Kidney (tissue), 14 donors: ENCODE data around the gene UMOD. TPM values are rescaled to one million over a fixed set of nuclear protein-coding genes. Genes with fewer than 3 reads are reported as not detected.

ENCODE experiments used
- DNase-seq, 5 donors: peaks; one replicate each; pipeline ENCODE4 v3.0.0-alpha.2; 2013 to 2020
- FAIRE-seq: peaks from 2 replicates; lab custom pipeline; 2012; peaks lifted over from hg19 to GRCh38; lab: Jason Lieb, UNC
- H3K27ac ChIP-seq, 2 donors: one replicate each; pipeline ENCODE4 v1.7.0; 2013; ENCODE audit warnings: low read depth in 2 of 2, low read length in 2 of 2, inconsistent platforms in 1 of 2
- H3K27me3 ChIP-seq: one replicate; pipeline ENCODE4 v1.7.1; 2013; ENCODE audit warnings: low read length, inconsistent platforms; ENCODE audit not compliant: control insufficient read depth, insufficient read depth
- H3K36me3 ChIP-seq, 3 donors: one replicate each; pipeline versions ENCODE4 v1.7.0 to v1.7.1; 2013; ENCODE audit warnings: low read length in 3 of 3, control low read depth in 1 of 3, inconsistent platforms in 1 of 3; ENCODE audit not compliant: insufficient read depth in 3 of 3, control insufficient read depth in 2 of 3
- H3K4me1 ChIP-seq, 3 donors: one replicate each; pipeline versions ENCODE4 v1.7.0 to v1.7.1; 2013; ENCODE audit warnings: low read length in 3 of 3, inconsistent platforms in 1 of 3, low read depth in 1 of 3; ENCODE audit not compliant: control insufficient read depth in 2 of 3, insufficient read depth in 2 of 3
- H3K4me3 ChIP-seq, 3 donors: one replicate each; pipeline versions ENCODE4 v1.7.0 to v1.8.1; 2013; ENCODE audit warnings: low read length in 3 of 3, control low read depth in 1 of 3, inconsistent platforms in 1 of 3
- H3K9ac ChIP-seq, 3 donors: one replicate each; pipeline versions ENCODE4 v1.7.0 to v1.7.1; 2013; ENCODE audit warnings: low read length in 3 of 3, control low read depth in 1 of 3, inconsistent platforms in 1 of 3
- H3K9me3 ChIP-seq, 3 donors: one replicate each; pipeline versions ENCODE4 v1.7.0 to v1.7.1; 2013; ENCODE audit warnings: low read length in 3 of 3, control low read depth in 1 of 3, inconsistent platforms in 1 of 3; ENCODE audit not compliant: control insufficient read depth in 2 of 3, insufficient read depth in 1 of 3
- intact Hi-C: fragments of 100-400 bp; cut with DNase I; formaldehyde crosslinking; loops from one replicate; pipeline ENCODE4 v1.11.1; 2022
- polyA plus RNA-seq: library from polyadenylated mRNA; stranded (reverse); fragments of 350-450 nt; fragmentation: Illumina TruSeq; extraction: RNeasy Lipid Tissue Mini Kit (QIAGEN cat#74804); gene quantifications from one replicate; pipeline ENCODE4 v1.2.3, GENCODE V29; 2014; ENCODE audit warnings: low read depth, low replicate concordance; ENCODE audit not compliant: insufficient read depth
- total RNA-seq: library from RNA; stranded (reverse); fragmentation: NEBNext Ultra II Directional; extraction: Animal tissue kit (Norgen Biotek cat#: 25700); gene quantifications from one replicate; pipeline ENCODE4 v1.2.1, GENCODE V29; 2021
- TF ChIP-seq, protein P1 (sequence below): IDR thresholded peaks from 3 replicates; pipeline ENCODE4 v1.5.1; 2012; ENCODE audit warnings: mild to moderate bottlenecking, moderate library complexity, borderline replicate concordance; ENCODE audit not compliant: insufficient read depth; ENCODE audit errors: extremely low read depth
- donor health status: control.
- donor health status: control.
- donor health status: control.
- donor health status: control.
- donor health status: control.
- donor health status: DM: yes; HTN: yes; CAD: no.
- donor health status: Normal renal cell carcinoma (clear cell type).

UMOD gene
- total and polyA plus RNA-seq, 2 donors from 2014 or later = 65.7 to 4,168 TPM

DNA sequence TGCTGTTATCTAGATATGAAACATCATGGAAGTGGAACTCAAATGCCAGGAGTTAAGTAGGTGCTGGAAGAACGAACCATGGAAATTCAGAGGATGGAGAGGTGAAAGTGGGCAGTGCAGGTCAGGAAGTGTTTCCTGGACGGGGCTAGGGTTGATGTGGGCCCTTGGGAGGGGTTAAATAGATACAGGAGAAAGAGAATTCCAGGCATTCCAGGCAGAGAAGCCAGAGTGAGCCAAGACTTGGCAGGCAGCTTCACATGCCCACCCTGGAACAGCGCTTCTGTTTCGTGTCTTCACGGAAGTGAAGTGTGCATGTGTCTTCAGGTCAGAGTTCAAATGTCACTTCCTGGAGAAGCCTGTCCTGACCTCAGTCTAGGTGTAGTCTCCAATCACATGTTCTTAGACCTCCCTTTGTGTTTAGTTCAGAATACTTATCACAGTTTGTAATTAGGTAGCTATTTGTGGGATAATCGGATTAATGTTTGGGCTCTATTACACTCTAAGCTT lies 66.5 kb downstream of the UMOD start:
- H3K9ac ChIP-seq = no peak overlapping the region
- no peaks in the 10 kb centered on the region for H3K27me3 ChIP-seq
- no peak overlapping the region for H3K27ac ChIP-seq
- H3K36me3 ChIP-seq = no peaks in the 10 kb centered on the region
- DNase-seq (no peak), FAIRE-seq (no peak)
- TF ChIP-seq, protein P1, sequence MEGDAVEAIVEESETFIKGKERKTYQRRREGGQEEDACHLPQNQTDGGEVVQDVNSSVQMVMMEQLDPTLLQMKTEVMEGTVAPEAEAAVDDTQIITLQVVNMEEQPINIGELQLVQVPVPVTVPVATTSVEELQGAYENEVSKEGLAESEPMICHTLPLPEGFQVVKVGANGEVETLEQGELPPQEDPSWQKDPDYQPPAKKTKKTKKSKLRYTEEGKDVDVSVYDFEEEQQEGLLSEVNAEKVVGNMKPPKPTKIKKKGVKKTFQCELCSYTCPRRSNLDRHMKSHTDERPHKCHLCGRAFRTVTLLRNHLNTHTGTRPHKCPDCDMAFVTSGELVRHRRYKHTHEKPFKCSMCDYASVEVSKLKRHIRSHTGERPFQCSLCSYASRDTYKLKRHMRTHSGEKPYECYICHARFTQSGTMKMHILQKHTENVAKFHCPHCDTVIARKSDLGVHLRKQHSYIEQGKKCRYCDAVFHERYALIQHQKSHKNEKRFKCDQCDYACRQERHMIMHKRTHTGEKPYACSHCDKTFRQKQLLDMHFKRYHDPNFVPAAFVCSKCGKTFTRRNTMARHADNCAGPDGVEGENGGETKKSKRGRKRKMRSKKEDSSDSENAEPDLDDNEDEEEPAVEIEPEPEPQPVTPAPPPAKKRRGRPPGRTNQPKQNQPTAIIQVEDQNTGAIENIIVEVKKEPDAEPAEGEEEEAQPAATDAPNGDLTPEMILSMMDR = no peak
- intact Hi-C loops = no loop called here
- H3K9me3 ChIP-seq = no peaks in the 10 kb centered on the region
- H3K4me1 ChIP-seq = no peaks in the 10 kb centered on the region
- no peak overlapping the region for H3K4me3 ChIP-seq

Other genes with a start within 250 kb of the UMOD start
- 0.94 TPM for gene GP2, start 25.2 kb downstream of the UMOD start, total RNA-seq
- gene GP2, start 25.2 kb downstream of the UMOD start, polyA plus RNA-seq = 9.3 TPM
- not detected for gene PDILT, start 52.0 kb upstream of the UMOD start, total RNA-seq
- gene PDILT, start 52.0 kb upstream of the UMOD start, polyA plus RNA-seq = not detected
- gene ACSM5, start 56.8 kb upstream of the UMOD start, total RNA-seq = 8.6 TPM
- gene ACSM5, start 56.8 kb upstream of the UMOD start, polyA plus RNA-seq = 22.8 TPM
- gene ACSM2A, start 98.8 kb upstream of the UMOD start, total RNA-seq = 59.3 TPM
- gene ACSM2A, start 98.8 kb upstream of the UMOD start, polyA plus RNA-seq = 269 TPM
- 48.2 TPM for gene ACSM2B, start 223.7 kb upstream of the UMOD start, total RNA-seq
- 428 TPM for gene ACSM2B, start 223.7 kb upstream of the UMOD start, polyA plus RNA-seq